Upper lobe of right lung (tissue), 1 donor: ENCODE measurements around the gene DRICH1. TPM values are rescaled to one million over a fixed set of nuclear protein-coding genes. Genes with fewer than 3 reads are reported as not detected.

Experiments
- ATAC-seq: fragments of 200-7000 bp; cut with Tn5 transposase; one replicate; pipeline ENCODE4 v1.9.1; 2020; ENCODE audit warnings: mild to moderate bottlenecking, moderate library complexity
- DNase-seq: peaks from one replicate; pipeline ENCODE4 v3.0.0-alpha.2; 2020
- H3K27ac ChIP-seq: fragments of 200-600 bp; one replicate; pipeline ENCODE4 v1.8.0; 2022
- H3K27me3 ChIP-seq: fragments of 200-600 bp; one replicate; pipeline ENCODE4 v1.8.0; 2022; ENCODE audit warnings: mild to moderate bottlenecking
- H3K36me3 ChIP-seq: fragments of 200-600 bp; one replicate; pipeline ENCODE4 v1.8.0; 2022
- H3K4me1 ChIP-seq: fragments of 200-600 bp; one replicate; pipeline ENCODE4 v1.8.0; 2022
- H3K4me3 ChIP-seq: fragments of 200-600 bp; one replicate; pipeline ENCODE4 v1.8.0; 2022; ENCODE audit warnings: mild to moderate bottlenecking
- H3K9me3 ChIP-seq: fragments of 200-600 bp; one replicate; pipeline ENCODE4 v1.8.0; 2022
- intact Hi-C: fragments of 100-400 bp; cut with DNase I; formaldehyde crosslinking; loops from one replicate; pipeline ENCODE4 v1.11.0; 2022
- total RNA-seq: library from RNA; stranded (reverse); fragmentation: NEBNext Ultra II Directional; extraction: Animal tissue kit (Norgen Biotek cat#: 25700); gene quantifications from one replicate; pipeline ENCODE4 v1.2.1, GENCODE V29; 2021
- TF ChIP-seq, protein P1 (sequence below): fragments of 200-600 bp; IDR thresholded peaks from one replicate; pipeline ENCODE4 v1.8.0; 2022; ENCODE audit warnings: antibody characterized with exemption
- donor health status: DM: no; HTN: yes; CAD: no; lungs with severe emphysema.

The DRICH1 gene
- total RNA-seq, 1 donor from 2014 or later = 0.96 TPM

DNA sequence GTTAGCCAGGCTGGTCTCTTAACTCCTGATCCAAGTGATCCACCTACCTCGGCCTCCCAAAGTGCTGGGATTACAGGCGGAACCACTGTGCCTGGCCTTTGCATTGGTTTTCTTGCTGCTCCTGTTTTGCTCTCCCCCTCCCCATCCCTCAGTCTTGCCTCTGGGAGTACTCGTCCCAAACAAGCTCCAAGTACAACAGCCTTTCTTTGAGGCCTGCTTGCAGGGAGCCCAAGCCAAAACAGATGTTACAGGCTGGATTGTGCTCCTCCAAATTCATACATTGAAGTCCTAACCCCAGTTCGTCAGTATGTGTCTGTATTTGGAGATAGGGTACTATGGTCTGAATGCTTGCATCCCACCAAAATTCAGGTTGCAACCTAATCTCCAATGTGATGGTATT lies 60.6 kb downstream of the DRICH1 start:
- Histone ChIP-seq H3K36me3 (no peaks in the 10 kb centered on the region), H3K9me3 (no peaks in the 10 kb centered on the region), H3K4me1 (no peaks in the 10 kb centered on the region), H3K27ac (no peak overlapping the region), H3K4me3 (no peak overlapping the region), H3K27me3 (peaks cover 10% of the 10 kb centered on the region)
- no peak for ATAC-seq
- TF ChIP-seq, protein P1, sequence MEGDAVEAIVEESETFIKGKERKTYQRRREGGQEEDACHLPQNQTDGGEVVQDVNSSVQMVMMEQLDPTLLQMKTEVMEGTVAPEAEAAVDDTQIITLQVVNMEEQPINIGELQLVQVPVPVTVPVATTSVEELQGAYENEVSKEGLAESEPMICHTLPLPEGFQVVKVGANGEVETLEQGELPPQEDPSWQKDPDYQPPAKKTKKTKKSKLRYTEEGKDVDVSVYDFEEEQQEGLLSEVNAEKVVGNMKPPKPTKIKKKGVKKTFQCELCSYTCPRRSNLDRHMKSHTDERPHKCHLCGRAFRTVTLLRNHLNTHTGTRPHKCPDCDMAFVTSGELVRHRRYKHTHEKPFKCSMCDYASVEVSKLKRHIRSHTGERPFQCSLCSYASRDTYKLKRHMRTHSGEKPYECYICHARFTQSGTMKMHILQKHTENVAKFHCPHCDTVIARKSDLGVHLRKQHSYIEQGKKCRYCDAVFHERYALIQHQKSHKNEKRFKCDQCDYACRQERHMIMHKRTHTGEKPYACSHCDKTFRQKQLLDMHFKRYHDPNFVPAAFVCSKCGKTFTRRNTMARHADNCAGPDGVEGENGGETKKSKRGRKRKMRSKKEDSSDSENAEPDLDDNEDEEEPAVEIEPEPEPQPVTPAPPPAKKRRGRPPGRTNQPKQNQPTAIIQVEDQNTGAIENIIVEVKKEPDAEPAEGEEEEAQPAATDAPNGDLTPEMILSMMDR = no peak
- intact Hi-C loops = no loop called here
- DNase-seq = peak; percentile 20

DNA sequence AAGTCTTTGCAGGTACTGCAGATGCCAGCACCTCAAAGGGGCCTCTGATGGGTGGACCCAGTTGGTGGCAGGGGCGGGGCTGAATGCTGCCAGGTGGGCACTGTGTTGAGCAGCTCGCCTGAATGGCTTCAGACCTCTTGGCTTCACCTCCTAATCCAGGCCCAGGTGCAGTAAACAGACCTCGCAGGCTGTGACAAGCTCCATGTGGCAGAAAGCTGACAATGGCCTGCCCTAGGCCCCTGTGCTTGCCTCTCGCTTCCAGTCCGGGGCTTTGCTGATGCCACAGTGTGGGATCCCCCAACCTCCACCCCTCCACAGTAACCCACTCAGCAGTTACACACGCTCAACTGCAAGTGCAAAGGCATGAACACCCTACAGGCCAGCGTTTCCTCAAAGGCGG lies 61.4 kb downstream of the DRICH1 start:
- DNase-seq = peak; percentile 39
- H3K4me3 ChIP-seq = no peak overlapping the region

DNA sequence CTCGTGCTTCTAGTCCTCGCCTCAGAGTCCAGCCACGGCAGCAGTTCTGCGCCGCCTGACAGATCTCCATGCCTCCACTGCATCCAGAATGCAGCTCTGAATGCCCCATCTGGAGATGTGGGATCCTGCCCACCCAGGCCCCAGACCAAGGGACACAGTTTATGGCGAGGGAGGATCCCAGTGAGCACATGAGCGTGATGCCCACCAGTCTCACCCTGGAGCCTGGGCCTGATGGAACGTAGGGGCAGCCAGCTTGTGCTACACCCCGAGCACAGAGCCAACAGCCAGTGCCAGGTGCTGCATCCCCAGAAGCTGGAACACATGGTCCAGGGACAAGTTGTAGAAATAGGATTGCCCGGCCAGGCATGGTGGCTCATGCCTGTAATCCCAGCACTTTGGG lies 62.4 kb downstream of the DRICH1 start:
- intact Hi-C loops = no loop called here
- Histone ChIP-seq H3K4me3 (no peak overlapping the region), H3K9me3 (no peaks in the 10 kb centered on the region), H3K27me3 (peaks cover 26% of the 10 kb centered on the region), H3K4me1 (peaks cover 10% of the 10 kb centered on the region), H3K27ac (no peak overlapping the region), H3K36me3 (no peaks in the 10 kb centered on the region)
- no peak for DNase-seq
- no peak for ATAC-seq
- TF ChIP-seq, protein P1 = no peak

More for the DNA sequence above, 61.4 kb downstream of the DRICH1 start:
- intact Hi-C loops = no loop called here
- ATAC-seq = no peak
- no peaks in the 10 kb centered on the region for H3K9me3 ChIP-seq
- no peaks in the 10 kb centered on the region for H3K36me3 ChIP-seq
- H3K4me1 ChIP-seq = peaks cover 5% of the 10 kb centered on the region
- H3K27ac ChIP-seq = no peak overlapping the region
- H3K27me3 ChIP-seq = peaks cover 16% of the 10 kb centered on the region
- TF ChIP-seq, protein P1 = no peak

DNA sequence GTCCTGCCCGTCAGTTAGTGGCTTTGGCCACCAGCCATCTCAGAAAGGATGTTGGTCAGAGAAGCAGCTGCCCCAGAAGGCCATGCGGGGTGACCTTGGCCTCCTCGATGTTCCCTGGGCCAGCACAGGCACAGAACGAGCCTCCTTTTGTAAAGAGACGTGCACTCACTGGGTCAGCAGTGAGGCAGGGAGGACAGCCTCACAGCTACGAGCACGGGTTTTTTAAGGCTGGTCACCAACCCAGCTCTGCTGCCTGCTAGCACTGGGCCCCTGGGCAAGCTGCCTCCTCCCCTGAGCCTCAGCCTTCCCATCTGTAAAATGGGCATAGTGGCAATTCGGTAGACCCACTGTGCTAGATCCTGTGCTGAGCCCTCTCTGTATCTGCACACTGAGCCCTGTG lies 62.8 kb downstream of the DRICH1 start:
- Histone ChIP-seq H3K4me1 (peaks cover 10% of the 10 kb centered on the region), H3K9me3 (no peaks in the 10 kb centered on the region), H3K27me3 (peaks cover 30% of the 10 kb centered on the region), H3K36me3 (no peaks in the 10 kb centered on the region), H3K27ac (no peak overlapping the region), H3K4me3 (no peak overlapping the region)
- DNase-seq (no peak), ATAC-seq (no peak)
- TF ChIP-seq, protein P1 = no peak
- intact Hi-C loops = no loop called here

DNA sequence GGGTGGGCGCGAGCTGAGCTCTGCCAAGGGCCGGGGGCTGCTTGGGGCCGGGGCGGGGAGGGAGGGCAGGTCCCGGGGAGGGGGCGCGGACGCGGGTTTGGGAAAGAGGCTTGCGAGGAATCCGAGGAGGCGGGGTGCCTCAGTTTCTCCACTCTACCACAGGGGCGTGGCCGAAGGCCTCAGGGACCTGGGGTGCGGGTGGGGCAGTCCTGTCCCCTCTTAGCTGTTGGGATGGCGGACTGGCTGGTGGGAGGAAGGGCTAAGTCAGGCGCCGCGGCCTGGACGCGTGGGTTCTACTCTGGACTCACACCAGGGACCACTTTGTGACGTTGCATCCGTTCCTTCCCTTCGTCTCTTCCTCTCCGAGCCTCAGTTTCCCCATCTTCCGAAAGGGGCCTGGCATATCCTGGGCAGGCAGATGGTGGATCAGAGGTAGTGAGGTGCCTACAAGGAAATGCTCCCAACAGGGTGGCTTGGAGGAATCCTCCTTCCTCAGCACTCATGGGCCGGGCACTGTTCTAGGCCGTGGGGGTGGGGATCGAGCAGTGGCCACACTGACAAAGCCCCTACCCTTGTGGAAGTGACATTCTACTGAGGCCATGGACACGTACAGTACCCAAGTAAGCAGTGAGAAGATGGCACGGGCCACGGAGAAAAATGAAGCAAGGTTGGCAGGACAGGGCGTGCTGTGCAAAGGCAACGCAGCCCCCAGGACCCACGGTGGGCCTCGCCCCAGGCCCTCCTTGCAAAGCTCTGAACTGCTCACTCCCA lies 65.2 kb downstream of the DRICH1 start:
- Histone ChIP-seq H3K4me3 (peak overlapping the region; percentile 39), H3K27me3 (peaks cover 37% of the 10 kb centered on the region), H3K27ac (no peak overlapping the region), H3K36me3 (no peaks in the 10 kb centered on the region), H3K9me3 (no peaks in the 10 kb centered on the region), H3K4me1 (peaks cover 10% of the 10 kb centered on the region)
- intact Hi-C loops = no loop called here
- no peak for ATAC-seq
- TF ChIP-seq, protein P1 = no peak
- DNase-seq = no peak
